Measurements from ENCODE around the gene DTNBP1.

DNA sequence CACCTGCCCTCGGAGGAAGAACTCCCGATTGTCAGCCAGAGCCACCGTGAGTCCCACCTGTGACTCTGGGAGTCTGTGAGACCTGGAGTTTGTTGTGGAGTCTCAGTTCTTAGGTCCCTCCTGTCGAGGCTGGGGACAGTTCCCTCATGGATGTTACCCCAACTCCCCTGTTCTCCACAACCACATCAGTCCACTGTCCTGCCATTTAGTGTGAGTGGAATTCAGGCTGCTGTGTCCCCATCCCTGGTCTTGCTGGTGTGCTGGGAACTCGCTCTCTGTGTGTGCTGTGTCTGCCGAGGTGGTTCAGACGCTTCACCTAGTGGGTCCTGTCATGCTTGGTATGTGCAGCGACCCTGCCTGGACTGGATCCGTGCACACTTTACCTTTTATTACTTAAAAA, 163.2 kb downstream of the DTNBP1 start:
- TF ChIP-seq SREBF2 (IDR thresholded peaks at IDR 0.05) (no peak), CHD2 (IDR thresholded peaks at IDR 0.05; ENCODE audit: low read length, partially characterized antibody) (no peak), EP300 (IDR thresholded peaks at IDR 0.05) (no peak), JUNB (IDR thresholded peaks at IDR 0.05) (no peak), NR3C1 (IDR thresholded peaks at IDR 0.05) (no peak), PBX3 (IDR thresholded peaks at IDR 0.05) (no peak)
- TF ChIP-seq, protein P1, sequence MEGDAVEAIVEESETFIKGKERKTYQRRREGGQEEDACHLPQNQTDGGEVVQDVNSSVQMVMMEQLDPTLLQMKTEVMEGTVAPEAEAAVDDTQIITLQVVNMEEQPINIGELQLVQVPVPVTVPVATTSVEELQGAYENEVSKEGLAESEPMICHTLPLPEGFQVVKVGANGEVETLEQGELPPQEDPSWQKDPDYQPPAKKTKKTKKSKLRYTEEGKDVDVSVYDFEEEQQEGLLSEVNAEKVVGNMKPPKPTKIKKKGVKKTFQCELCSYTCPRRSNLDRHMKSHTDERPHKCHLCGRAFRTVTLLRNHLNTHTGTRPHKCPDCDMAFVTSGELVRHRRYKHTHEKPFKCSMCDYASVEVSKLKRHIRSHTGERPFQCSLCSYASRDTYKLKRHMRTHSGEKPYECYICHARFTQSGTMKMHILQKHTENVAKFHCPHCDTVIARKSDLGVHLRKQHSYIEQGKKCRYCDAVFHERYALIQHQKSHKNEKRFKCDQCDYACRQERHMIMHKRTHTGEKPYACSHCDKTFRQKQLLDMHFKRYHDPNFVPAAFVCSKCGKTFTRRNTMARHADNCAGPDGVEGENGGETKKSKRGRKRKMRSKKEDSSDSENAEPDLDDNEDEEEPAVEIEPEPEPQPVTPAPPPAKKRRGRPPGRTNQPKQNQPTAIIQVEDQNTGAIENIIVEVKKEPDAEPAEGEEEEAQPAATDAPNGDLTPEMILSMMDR (IDR thresholded peaks at IDR 0.05), result no peak
